Brain pericyte (primary cell): Measurements from ENCODE around the gene HEXD.
"Not testable (repeated sequence)": the region's sequence is repeated elsewhere in the genome, so short reads cannot be mapped to it uniquely, and the experiment has no call there.

Experiments used
- DNase-seq: peaks from one replicate; pipeline ENCODE4 v3.0.0-alpha.2; 2012; ENCODE audit warnings: low read depth, low spot score

Gene HEXD

GRCh38 chr17:82457929-82458178, 39.7 kb downstream of the HEXD start:
- no peak for DNase-seq

- DNase-seq: peak; percentile 95
Measured at GRCh38 chr17:82458179-82458884, 40.2 kb downstream of the HEXD start, which contains the start of gene NARF. NARF (plus strand) TSS chr17:82458741; CDS start chr17:82458804, 63 bp downstream.

GRCh38 chr17:82458885-82459424, 40.8 kb downstream of the HEXD start:
- DNase-seq: no peak

GRCh38 chr17:82459936-82460335, 41.8 kb downstream of the HEXD start:
- not testable (repeated sequence) for DNase-seq

GRCh38 chr17:82461827-82462524, 43.8 kb downstream of the HEXD start:
- DNase-seq: no peak

- DNase-seq: no peak
Measured at GRCh38 chr17:82463391-82463790, 45.2 kb downstream of the HEXD start.

- DNase-seq: no peak
Measured at GRCh38 chr17:82463925-82464566, 45.9 kb downstream of the HEXD start.

- no peak for DNase-seq
Measured at GRCh38 chr17:82464567-82464929, 46.4 kb downstream of the HEXD start.

- DNase-seq: no peak
Measured at GRCh38 chr17:82465023-82465603, 47.0 kb downstream of the HEXD start.

GRCh38 chr17:82468692-82469091, 50.5 kb downstream of the HEXD start:
- no peak for DNase-seq

- no peak for DNase-seq
Measured at GRCh38 chr17:82470065-82470464, 51.9 kb downstream of the HEXD start.

GRCh38 chr17:82474223-82475010, 56.3 kb downstream of the HEXD start:
- DNase-seq: no peak

- no peak for DNase-seq
Measured at GRCh38 chr17:82475458-82475857, 57.3 kb downstream of the HEXD start.

- no peak for DNase-seq
Measured at GRCh38 chr17:82477934-82478333, 59.8 kb downstream of the HEXD start.

GRCh38 chr17:82479602-82480001, 61.5 kb downstream of the HEXD start:
- DNase-seq: no peak

- DNase-seq: no peak
Measured at GRCh38 chr17:82480318-82480717, 62.2 kb downstream of the HEXD start.

- DNase-seq: no peak
Measured at GRCh38 chr17:82483204-82483660, 65.1 kb downstream of the HEXD start.

- DNase-seq: no peak
Measured at GRCh38 chr17:82483836-82484235, 65.7 kb downstream of the HEXD start.

- no peak for DNase-seq
Measured at GRCh38 chr17:82486231-82487094, 68.3 kb downstream of the HEXD start.

GRCh38 chr17:82487910-82488309, 69.8 kb downstream of the HEXD start:
- no peak for DNase-seq

- DNase-seq: no peak
Measured at GRCh38 chr17:82489117-82489516, 71.0 kb downstream of the HEXD start.
